AG08395 (cell line): Measurements from ENCODE around the gene SLC39A13.

Experiments
- DNase-seq: peaks from one replicate; pipeline ENCODE4 v3.0.0; 2012; ENCODE audit warnings: mixed read lengths, low spot score

The SLC39A13 gene

DNA sequence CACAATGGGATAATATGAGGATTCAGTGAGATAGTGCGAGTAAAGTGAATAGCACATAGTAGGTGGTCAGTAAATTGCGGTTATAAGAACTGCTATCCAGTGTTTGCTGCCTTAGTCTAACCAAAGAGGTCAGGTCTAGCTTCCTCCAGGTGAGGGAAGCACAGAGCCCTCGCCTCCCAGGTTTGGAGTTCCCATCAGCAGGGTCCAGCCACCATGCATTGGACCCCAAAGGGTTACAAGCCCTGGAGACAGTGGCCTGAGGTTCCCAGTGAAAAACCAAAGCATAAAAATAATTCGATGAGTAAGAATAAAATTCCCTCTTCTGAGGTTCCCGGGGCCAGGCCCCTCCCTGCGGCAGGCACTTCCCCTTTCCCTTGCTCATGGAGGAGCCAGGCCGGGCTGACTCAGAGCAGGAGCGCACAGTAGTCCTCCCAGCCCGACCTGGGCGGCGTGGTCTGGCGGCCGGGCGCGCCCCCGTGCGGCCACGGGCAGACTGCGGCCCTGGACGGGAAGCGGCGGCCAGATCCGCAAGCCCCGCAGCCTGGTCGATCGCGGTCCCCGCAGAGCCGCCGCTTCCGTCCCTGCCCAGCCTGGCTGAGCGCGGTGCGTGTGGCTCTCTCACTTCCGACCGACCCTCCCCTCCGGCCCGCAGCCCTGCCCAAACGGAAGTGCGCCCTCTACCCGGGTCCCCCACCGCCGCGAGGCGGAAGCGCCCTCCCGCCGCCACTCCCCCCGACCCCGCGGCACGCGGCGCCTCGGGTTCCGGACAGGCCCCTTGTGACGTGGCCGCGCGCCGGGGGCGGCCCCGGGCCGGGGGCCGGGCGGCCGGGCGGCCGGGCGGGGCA is at the start of gene SLC39A13:
SLC39A13 (plus strand) TSS at position 845 of the 845 bp plus-strand sequence. CDS start 1,505 bp downstream, outside the sequence.
- peak; percentile 98 for DNase-seq

DNA sequence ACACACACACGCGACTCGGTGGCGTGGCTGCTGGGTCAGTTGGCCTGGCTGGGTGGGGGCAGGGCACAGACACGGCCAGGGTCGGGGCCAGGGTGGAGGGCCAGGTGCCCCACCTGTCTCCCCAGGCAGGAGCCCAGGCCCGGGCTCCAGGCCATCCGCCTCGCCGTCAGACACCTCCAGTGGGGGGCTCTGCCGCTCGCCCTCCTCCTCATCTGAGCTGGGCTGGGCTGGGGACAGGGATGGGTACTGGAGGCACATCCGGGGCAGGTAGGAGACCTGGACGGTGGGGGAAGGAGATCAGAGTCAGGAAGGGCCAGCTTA is 49.7 kb upstream of the SLC39A13 start:
- no peak for DNase-seq

DNA sequence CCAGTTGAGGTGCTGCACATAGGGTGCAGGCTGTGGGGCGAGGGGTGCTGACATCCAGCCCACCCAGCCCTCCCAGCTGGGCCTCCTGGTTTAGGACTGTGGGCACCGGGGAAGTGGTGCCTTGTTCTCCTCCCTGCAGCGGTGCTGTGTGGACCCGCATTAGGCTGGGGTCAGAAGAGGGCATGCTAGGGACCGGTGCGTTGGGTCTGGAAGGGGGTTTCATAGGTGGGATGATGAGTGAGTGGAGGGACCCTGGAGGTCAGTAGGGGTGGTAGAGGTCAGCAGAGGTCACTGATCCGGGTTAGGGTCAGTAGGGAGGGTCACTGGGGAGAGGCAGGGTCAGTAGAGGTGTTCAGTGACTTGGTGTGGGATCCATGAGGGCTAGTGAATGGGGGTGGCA is 49.2 kb upstream of the SLC39A13 start:
- no peak for DNase-seq

DNA sequence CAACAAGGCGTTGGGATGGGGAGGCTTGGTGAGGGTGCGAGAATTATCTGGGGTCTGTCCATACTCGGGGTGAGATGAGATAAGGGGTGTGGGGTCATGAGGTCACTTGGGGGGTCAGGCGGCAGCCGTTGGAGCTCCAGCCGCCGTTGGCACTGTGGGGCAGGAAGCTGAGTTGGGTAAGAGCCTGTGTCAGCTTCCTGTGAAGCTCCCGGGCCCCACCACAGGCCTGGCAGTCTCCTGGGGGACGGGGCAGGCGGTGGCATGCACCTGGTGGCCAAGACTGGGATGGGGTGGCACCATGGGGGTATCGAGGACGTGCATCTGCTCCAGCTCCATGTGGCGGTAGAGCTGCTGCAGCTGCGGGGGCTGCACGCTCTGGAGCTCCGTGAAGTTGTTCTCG is 48.8 kb upstream of the SLC39A13 start:
- DNase-seq, result no peak

DNA sequence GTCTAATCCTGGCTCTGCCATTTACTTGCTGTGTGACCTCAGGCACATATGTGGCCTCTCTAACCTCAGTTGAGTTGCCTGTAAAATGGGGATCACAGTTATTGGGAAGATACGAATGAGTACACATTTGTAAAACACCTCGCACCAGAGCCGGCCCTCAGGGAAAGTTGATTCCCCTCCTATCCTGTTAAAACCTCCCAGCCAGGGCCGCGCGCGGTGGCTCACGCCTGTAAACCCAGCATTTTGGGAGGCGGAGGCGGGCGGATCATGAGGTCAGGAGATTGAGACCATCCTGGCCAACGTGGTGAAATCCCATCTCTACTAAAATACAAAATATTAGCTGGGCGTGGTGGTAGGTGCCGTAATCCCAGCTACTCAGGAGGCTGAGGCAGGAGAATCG is 48.0 kb upstream of the SLC39A13 start:
- DNase-seq, result no peak

DNA sequence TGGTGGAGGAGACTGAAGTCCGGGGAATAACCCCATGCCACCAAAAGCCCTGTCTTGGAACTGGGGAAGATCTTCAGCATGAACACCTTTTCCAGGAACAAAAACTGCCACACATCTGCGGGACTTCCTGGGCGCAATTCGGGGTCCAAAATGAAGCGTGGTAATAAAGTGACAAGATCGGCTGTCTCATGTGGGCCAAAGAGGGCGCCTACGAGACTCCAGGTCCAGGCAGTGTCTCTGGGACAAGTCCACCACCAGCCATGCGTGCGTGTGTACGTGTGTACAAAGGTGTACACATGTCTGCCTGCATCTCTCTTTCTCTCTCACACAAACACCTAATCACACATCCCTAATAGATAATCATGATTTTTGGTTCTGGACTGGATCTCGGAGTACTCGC is 47.0 kb upstream of the SLC39A13 start:
- DNase-seq, result no peak

DNA sequence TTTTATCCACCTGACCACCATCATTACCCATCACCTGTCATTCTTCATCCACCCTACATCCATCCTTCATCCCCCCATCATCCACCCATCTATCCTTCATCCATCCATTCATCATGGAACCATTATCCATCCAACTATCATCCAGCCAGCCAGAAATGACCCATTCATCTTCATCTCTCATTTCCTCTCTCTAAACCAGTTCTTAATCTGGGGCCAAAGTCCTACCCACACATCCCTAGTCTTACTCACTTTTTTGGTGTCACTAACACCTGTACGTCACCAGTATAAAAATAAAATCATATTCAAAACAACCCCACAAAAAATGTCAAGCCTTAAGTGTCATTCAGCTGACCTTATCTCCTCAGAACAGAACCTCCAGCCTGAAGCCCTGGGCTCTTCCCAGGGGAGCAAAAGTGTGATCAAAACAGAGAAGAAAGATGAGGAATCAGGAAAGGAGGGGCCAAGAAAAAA is 42.3 kb upstream of the SLC39A13 start:
- no peak for DNase-seq

DNA sequence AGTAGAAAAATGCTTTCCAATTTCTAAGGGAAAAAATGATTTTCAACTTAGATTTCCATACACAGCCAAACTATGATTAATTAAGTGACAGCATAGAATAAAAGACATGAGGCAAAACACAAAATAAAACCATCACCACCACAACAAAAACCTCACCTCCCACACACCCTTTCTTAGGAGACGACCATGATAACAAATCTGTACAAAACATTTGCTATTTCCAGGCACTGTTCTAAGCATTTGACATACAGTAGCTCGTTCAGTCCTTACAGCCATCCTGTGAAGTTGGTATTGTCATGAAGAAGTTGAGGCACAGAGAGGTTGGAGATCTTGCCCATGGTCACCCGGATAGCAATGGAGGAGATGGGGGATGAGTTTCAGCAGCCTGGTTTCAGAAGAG is 38.7 kb upstream of the SLC39A13 start:
- DNase-seq, result no peak

DNA sequence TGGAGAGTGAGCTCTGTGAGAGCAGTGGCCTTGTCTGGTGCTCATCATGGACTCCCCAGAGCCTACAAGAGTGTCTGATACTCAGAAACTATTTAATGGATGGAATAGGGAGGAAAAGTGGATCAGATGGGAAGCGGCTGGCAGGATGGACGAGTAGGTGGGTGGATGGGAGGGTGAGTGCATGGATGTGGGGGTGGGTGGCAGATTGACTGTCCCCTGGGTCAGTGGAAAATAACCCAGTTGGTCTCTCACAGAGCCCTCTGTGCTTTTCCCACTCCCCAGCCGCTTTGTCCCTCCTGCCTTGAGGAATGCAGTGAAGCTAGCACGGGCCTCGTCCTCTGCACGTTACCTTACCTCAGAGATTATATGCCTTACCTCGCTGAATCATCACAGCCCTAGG is 36.0 kb upstream of the SLC39A13 start:
- no peak for DNase-seq

DNA sequence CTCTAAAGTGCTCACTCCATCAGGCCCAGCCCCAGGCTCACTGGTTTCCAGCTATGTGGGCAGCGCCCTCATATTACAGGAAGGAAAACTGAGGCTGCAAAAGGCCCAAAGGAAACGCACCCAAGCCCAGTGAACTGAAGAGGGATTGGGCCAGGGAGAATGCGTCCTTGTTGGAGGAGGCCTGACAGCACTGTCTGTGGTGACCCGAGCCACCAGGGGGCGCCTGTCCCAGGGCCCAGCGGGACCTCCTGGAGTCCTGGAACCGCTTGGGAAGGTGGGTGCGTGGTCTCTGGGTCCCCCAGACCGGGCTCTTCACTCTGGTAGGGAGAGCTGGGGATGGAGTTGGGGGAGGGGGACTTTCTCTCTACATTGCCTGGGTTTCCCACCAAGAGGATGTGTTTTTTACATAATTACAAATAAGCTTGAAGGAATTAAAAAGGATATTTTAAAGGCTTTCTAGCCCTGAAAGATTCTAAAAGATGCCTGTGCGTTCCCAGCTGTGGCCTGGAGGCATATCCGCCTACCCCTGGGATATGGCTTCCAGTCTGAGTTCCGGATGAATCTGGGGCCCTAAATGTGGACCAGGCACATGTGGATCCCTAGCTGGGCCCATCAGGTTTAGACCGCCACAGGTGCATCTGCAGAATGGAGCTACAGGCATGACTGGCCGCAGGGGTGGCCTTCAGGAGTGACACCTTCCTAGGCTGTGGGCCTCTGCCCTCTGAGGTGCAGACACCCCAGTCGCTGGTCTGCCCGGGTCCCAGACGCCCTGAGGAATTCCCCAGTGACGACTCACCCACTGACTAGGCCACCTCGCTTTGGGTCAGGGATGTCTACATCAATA is 34.3 kb upstream of the SLC39A13 start:
- DNase-seq, result peak; percentile 87

DNA sequence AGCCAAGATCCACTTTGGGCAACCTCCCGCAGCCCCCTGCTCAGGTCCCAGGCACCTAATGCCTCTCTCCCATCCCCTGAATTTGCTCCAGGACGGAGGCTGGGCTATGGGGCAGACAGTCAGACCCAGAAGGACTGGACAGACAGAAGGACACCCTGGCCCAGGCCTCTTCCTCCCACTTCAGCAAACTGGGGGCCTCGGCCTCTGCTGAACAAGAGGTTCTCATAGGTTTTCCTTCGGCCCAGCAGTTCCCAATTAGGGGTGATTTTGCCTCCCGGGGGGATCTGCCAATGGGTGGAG is 33.7 kb upstream of the SLC39A13 start:
- DNase-seq, result no peak

DNA sequence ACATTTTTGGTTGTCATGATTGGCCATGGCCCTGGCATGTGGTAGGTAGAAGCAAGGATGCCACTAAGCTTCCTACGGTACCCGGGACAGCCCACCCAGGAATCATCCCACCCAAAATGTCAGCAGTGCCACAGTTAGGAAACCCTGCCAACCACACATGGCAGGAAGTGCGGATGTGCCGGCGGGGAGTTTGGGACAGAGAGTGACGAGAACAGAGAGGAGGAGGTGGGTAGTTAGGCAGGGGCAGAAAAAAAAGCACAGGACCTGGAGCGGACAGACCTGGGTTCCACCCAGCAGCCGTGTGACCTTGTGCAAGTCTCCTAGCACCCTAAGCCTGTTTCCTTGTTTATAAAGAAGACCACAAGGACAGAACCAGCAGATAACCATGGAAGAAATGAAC is 33.4 kb upstream of the SLC39A13 start:
- no peak for DNase-seq

DNA sequence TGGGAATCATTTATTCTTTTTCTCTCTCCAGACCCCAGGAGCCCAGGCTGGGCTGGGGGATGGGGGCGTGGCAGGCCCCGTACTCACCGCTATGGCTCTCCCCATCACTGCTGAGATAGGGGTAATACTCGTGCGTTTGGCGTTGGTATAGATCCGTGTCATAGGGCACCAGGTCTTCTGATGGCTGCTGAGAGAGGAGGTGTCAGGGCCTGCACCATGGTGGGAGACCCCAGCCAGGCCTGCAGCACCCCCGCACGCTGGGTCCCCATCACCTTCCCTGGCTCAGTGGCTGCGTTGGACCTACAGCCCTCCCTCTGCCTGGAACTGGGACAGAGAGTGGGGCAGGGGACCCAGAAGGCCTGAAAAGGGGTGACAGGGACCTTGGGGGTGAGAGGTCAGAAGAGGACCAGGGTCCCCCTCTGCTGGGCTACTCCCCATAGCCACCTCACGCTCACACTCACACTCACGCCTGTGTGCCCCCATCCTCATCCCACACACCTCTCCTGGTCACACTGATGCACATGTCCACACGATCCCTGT is 32.8 kb upstream of the SLC39A13 start:
- DNase-seq, result no peak

DNA sequence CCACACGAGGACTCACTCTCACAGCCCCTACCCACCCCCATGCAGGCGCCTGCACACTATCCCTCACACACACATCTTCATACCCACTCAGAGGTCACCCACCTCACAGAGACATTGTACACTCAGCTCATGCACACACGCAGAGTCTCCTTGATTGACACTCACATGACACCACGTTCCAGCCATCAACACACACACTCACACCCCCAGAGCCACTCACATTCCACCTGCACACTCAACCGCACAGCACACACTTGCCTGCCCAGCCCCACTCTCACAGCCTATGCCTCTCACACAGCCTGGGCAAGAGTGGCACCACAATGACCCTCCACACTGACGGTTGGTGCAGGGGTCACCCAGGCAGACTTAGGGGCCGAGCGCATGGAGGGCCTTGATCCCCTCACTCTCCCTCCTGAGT is 32.3 kb upstream of the SLC39A13 start:
- DNase-seq, result no peak

DNA sequence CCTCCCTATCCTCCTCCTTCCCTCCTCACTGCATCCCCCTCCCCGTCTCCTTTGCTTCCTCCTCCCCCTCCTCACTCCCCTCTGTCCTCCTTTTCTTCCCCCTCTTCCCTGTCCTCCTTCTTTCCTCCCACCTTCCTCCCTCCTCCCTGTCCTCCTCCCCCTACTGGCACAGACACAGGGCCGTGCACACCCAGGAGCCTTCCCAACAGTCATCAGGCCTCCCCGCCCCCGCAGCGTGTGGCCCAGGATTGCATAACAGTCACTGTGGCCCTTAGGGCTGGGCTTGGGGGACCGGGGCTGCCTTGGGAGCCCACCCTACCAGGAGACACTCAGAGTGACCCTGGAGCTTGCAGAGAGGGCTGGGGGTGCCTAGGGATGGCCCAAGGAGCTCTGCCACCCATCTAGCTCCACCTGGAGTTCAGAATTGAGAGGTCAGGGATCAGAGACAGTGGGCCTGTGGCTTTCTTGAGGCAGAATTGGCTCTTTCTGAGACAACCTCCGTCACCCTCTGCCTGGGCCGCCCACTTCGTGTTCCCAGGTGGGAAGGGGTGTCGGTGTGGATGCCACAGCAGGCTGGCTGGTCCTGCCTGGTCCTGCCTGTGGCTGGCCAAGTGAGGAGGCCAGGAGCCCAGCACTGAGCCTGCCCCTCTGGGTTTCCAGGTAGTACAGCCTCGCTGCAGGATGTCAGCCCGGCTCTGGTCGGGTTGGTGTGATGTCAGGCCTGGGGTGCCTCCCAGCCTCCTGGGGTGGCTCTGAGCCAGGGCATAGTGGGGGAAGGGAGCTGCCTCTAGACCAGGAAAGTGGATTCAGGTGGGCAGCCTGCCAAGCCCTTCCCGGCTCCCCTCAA is 31.6 kb upstream of the SLC39A13 start:
- DNase-seq, result no peak

DNA sequence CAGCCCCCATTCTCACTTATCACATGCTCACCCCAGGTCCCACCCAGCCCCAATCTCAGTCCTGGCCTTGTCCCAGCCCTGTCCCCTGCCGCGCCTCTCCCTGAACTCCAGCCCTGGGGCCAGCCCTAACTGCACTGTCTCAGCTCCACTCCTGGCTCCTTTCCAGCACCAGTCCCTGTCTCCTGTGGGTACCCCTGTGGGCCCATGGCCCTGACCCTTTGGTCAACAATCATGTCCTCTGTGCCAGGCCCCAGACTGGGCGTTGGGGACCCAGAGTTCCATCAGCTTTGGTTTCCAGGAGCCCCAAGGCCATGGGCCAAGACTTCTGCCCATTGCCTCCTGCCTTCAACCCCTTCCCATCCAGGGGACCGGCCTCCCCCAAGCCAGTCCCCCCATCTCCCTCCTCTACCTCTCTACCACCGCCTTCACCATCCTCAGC is 30.8 kb upstream of the SLC39A13 start:
- no peak for DNase-seq

DNA sequence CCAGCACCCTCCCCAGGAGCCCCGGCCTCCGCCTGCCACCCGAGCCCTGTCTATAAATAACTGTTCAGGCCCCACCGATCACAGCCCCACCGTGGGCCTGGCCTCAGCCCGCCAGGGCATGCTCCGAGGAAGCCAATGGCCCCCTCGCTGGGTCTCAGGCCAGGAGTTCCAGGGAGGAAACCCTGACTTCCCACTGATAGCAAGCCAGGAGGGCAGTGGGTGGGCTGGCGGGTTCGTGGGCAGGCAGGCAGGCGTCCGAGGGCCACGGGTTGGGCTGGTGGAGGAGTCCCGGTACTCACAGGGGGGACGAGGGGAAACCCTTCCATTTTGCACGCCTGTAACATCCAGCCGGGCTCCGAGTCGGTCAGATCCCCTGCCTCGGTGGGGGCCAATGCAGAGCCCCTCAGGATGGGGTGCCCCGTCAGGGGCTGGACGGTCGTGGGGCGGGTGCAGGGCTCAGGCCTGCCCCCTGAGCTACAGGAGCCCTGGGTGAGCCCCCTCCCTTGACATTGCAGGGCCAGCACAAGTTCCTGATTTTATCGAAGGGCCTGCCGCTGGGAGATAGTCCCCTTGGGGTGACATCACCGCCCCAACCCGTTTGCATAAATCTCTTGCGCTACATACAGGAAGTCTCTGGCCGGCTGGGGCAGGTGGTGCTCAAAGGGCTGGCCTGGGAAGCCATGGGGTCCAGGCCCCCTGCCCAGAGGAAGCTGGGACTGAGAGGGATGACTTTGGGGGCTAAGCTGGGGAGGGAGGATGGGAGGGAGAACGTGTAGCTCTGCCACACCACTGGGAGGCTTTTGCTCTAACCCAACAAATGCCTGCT is 30.2 kb upstream of the SLC39A13 start, which contains the start of gene SPI1:
SPI1 (minus strand) TSS at position 538 of the 826 bp plus-strand sequence; CDS start at position 344, 194 bp downstream.
- DNase-seq, result no peak

DNA sequence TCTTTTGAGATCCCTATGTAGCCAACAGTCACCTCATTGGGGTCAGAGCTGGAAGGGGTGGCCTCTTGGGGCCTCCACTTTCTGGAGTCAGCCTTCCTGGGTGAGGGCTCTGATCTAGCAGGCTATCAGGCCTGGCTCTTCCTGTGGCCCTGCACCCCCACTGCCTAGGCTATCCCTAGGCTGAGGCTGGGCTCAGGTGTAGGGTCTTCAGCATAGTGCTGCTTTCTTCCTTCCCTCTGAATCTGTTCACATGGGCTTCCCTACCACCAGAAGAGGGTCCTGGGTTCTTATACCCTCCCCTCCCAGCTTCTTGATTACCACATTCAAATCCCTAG is 29.6 kb upstream of the SLC39A13 start:
- DNase-seq, result no peak

DNA sequence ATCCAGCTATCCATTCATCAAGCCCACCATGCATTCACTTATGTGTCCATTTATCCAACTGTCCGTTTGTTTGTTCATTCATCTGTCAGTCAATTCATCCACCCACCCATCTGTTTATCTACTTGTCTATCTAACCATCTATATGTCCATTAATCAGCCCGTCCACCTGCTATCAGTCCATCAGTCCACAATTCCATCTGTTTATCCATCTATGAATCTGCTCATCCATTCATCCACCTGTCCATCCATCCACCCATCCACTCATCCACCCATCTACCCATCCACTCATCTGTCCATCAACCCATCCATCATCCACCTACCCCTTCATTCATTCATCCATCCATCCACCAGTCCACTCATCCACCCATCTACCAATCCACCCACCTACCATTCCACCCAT is 29.1 kb upstream of the SLC39A13 start:
- DNase-seq, result no peak

DNA sequence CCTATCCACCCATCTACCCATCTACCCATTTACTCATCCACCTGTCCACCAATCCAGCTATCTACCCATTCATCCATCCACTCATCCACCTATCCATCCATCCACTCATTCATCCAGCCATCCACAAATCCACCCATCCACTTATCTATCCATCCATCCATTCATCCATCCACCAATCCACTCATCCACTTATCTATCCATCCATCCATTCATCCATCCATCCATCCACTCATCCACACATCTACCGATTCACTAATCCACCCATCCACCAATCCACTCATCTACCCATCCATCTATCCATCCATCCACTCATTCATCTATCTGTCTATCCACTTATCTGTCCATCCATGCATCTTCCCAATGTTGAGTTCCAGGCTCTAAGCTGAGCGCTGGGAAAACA is 28.3 kb upstream of the SLC39A13 start:
- DNase-seq, result no peak

DNA sequence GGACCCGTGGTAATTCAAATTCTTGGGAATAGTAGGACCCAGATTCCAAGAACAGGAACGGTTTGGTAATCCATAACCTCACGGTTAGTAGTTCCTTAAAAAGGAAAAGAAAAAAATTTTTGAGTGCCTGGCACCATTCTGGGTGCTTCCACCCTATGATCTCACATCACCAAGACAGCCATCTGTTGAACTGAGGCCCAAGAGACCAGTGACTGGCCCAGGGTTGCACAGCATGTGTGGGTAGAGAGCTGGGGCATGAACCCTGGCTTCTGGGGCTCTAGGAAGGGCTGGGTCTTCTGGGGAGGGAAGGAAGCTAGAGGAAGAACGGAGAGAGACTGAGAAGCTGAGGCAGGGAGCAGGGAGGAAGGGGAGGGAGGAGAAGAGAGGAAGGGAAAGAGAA is 25.3 kb upstream of the SLC39A13 start:
- DNase-seq, result no peak
